Measurements from ENCODE around the gene VSIG10. TPM values are rescaled to one million over a fixed set of nuclear protein-coding genes. Genes with fewer than 3 reads are reported as not detected.

VSIG10 gene
- total and polyA plus RNA-seq, 12 donors: 5.3 to 23.6 (median 10.3) TPM

GRCh38 chr12:118127867-118128266 lies 24.1 kb upstream of the VSIG10 start:
- DNase-seq (no peak), ATAC-seq (no peak)
- H3K27ac ChIP-seq: no peak overlapping the region
- no peaks in the 10 kb centered on the region for H3K27me3 ChIP-seq
- peaks cover 0 to 4% (median 0%) of the 10 kb centered on the region in 9 donors for H3K36me3 ChIP-seq
- no peak for TF ChIP-seq CTCF (IDR thresholded peaks at IDR 0.05)
- peaks cover 0 to 8% (median 0%) of the 10 kb centered on the region in 9 donors for H3K4me1 ChIP-seq
- intact Hi-C loops (cut with DNase I): no loop called here
- no peak overlapping the region for H3K4me3 ChIP-seq
- 90 to 96% methylated on average over 5 of the region's 5 CpGs for WGBS, 2 donors
- H3K9me3 ChIP-seq: peaks cover 0 to 3% (median 0%) of the 10 kb centered on the region in 11 donors

GRCh38 chr12:118126119-118126757 lies 22.4 kb upstream of the VSIG10 start:
- intact Hi-C loops (cut with DNase I): no loop called here
- no peak for TF ChIP-seq CTCF (IDR thresholded peaks at IDR 0.05)

GRCh38 chr12:118125743-118126118 lies 21.9 kb upstream of the VSIG10 start:
- ATAC-seq: no peak
- H3K4me1 ChIP-seq: peaks cover 0 to 12% (median 5%) of the 10 kb centered on the region in 9 donors
- WGBS, 2 donors: 95 to 98% methylated on average over 4 of the region's 4 CpGs
- intact Hi-C loops (cut with DNase I): no loop called here
- peaks cover 0 to 3% (median 0%) of the 10 kb centered on the region in 11 donors for H3K9me3 ChIP-seq
- peaks cover 0 to 4% (median 0%) of the 10 kb centered on the region in 9 donors for H3K36me3 ChIP-seq
- TF ChIP-seq CTCF (IDR thresholded peaks at IDR 0.05): no peak
- H3K27me3 ChIP-seq: no peaks in the 10 kb centered on the region
- no peak overlapping the region for H3K4me3 ChIP-seq
- no peak for DNase-seq
- H3K27ac ChIP-seq: peak overlapping the region in 7 of 10 donors; percentile 35 to 73 (median 69)

More at GRCh38 chr12:118126119-118126757, 22.4 kb upstream of the VSIG10 start:
- Histone ChIP-seq H3K4me1 (peaks cover 0 to 6% (median under 1%) of the 10 kb centered on the region in 9 donors), H3K36me3 (peaks cover 0 to 4% (median 0%) of the 10 kb centered on the region in 9 donors), H3K9me3 (peaks cover 0 to 3% (median 0%) of the 10 kb centered on the region in 11 donors), H3K27me3 (no peaks in the 10 kb centered on the region), H3K4me3 (peak overlapping the region in 1 of 10 donors; percentile 19), H3K27ac (peak overlapping the region in 8 of 10 donors; percentile 35 to 73 (median 66))
- DNase-seq (peak; percentile 36 to 65), ATAC-seq (peak; percentile 63 to 90 (median 84))
- WGBS, 2 donors: 48 to 67% methylated on average over 13 of the region's 13 CpGs

GRCh38 chr12:118124333-118124874 lies 20.6 kb upstream of the VSIG10 start:
- H3K4me1 ChIP-seq: peaks cover 0 to 14% (median 5%) of the 10 kb centered on the region in 9 donors
- peaks cover 0 to 1% (median 0%) of the 10 kb centered on the region in 11 donors for H3K9me3 ChIP-seq
- H3K27me3 ChIP-seq: no peaks in the 10 kb centered on the region
- H3K36me3 ChIP-seq: peaks cover 0 to 4% (median 0%) of the 10 kb centered on the region in 9 donors
- intact Hi-C loops (cut with DNase I): loop anchor here in 4 of 10 donors (5.0 kb wide), 1 partner anchor 253 kb away; the partner anchor contains the start of gene SUDS3 (in 4 of the 4)
- no peak overlapping the region for H3K27ac ChIP-seq
- H3K4me3 ChIP-seq: no peak overlapping the region
- WGBS, 2 donors: 94 to 97% methylated on average over 5 of the region's 5 CpGs
- DNase-seq: no peak
- ATAC-seq: no peak
- no peak for TF ChIP-seq CTCF (IDR thresholded peaks at IDR 0.05)

Data from heart right ventricle (tissue), 16 donors.